Astrocyte (in vitro differentiated cells and primary cell): ENCODE measurements around the gene IL31. TPM values are rescaled to one million over a fixed set of nuclear protein-coding genes. Genes with fewer than 3 reads are reported as not detected.
"Not testable (repeated sequence)": the region's sequence is repeated elsewhere in the genome, so short reads cannot be mapped to it uniquely, and the experiment has no call there.

Source experiments
- DNase-seq: peaks from one replicate; pipeline ENCODE4 v3.0.0-alpha.2; 2010; ENCODE audit warnings: low read depth
- FAIRE-seq: peaks from 2 replicates; lab custom pipeline; 2011; peaks lifted over from hg19 to GRCh38; lab: Jason Lieb, UNC
- H2AFZ ChIP-seq: 2 replicates; pipeline ENCODE4 v1.6.0; 2012; ENCODE audit warnings: low read depth, low read length, inconsistent platforms
- H3K27ac ChIP-seq: 2 replicates; pipeline ENCODE4 v1.5.1; 2011; ENCODE audit warnings: low read depth, low read length, inconsistent platforms
- H3K27me3 ChIP-seq: 2 replicates; pipeline ENCODE4 v1.6.0; 2011; ENCODE audit warnings: low read length, inconsistent platforms; ENCODE audit not compliant: insufficient read depth
- H3K36me3 ChIP-seq: 2 replicates; pipeline ENCODE4 v1.5.1; 2011; ENCODE audit warnings: low read length, inconsistent platforms; ENCODE audit not compliant: insufficient read depth
- H3K4me1 ChIP-seq: 2 replicates; pipeline ENCODE4 v1.5.1; 2011; ENCODE audit warnings: low read length, inconsistent platforms; ENCODE audit not compliant: insufficient read depth
- H3K4me2 ChIP-seq: 2 replicates; pipeline ENCODE4 v1.6.0; 2012; ENCODE audit warnings: low read length, inconsistent platforms
- H3K4me3 ChIP-seq: 2 replicates; pipeline ENCODE4 v1.5.1; 2011; ENCODE audit warnings: low read depth, mild to moderate bottlenecking, low read length, inconsistent platforms; ENCODE audit not compliant: insufficient read depth
- H3K79me2 ChIP-seq: 2 replicates; pipeline ENCODE4 v1.6.0; 2012; ENCODE audit warnings: mild to moderate bottlenecking, low read length, inconsistent platforms; ENCODE audit not compliant: insufficient read depth
- H3K9ac ChIP-seq: 2 replicates; pipeline ENCODE4 v1.6.0; 2012; ENCODE audit warnings: mild to moderate bottlenecking, low read length, inconsistent platforms
- H3K9me3 ChIP-seq: 2 replicates; pipeline ENCODE4 v1.5.1; 2012; ENCODE audit warnings: low read depth, mild to moderate bottlenecking, low read length, inconsistent platforms; ENCODE audit not compliant: insufficient read depth
- H4K20me1 ChIP-seq: 2 replicates; pipeline ENCODE4 v1.6.0; 2012; ENCODE audit warnings: low read length, inconsistent platforms; ENCODE audit not compliant: insufficient read depth
- H3K27ac Mint-ChIP-seq: one replicate; pipeline ENCODE4 v1.8.0; 2021; ENCODE audit warnings: mild to moderate bottlenecking, mixed read lengths; ENCODE audit not compliant: unreplicated experiment
- H3K27me3 Mint-ChIP-seq: one replicate; pipeline ENCODE4 v1.8.0; 2021; ENCODE audit warnings: low read depth, mixed read lengths; ENCODE audit not compliant: unreplicated experiment
- H3K36me3 Mint-ChIP-seq: one replicate; pipeline ENCODE4 v1.8.0; 2021; ENCODE audit warnings: low read depth, mixed read lengths; ENCODE audit not compliant: unreplicated experiment
- H3K4me1 Mint-ChIP-seq: one replicate; pipeline ENCODE4 v1.8.0; 2021; ENCODE audit warnings: low read depth, mixed read lengths; ENCODE audit not compliant: unreplicated experiment
- H3K4me3 Mint-ChIP-seq: one replicate; pipeline ENCODE4 v1.8.0; 2021; ENCODE audit warnings: mild to moderate bottlenecking, moderate library complexity, mixed read lengths; ENCODE audit not compliant: unreplicated experiment
- H3K9me3 Mint-ChIP-seq: one replicate; pipeline ENCODE4 v1.8.0; 2021; ENCODE audit warnings: mild to moderate bottlenecking, mixed read lengths; ENCODE audit not compliant: unreplicated experiment
- CTCF ChIP-seq: IDR thresholded peaks from 2 replicates; pipeline ENCODE4 v1.5.1; 2011; ENCODE audit warnings: low read depth, mild to moderate bottlenecking, inconsistent platforms, low read length, moderate library complexity; ENCODE audit not compliant: insufficient read depth
- EZH2 ChIP-seq: IDR thresholded peaks from 2 replicates; pipeline ENCODE4 v1.6.1; 2012; ENCODE audit warnings: mild to moderate bottlenecking, low read length, inconsistent platforms; ENCODE audit not compliant: insufficient read depth
- total RNA-seq: library from RNA; stranded (reverse); gene quantifications from 2 replicates; pipeline ENCODE4 v1.2.1, GENCODE V29; 2021

Gene IL31
- total RNA-seq, 1 donor from 2014 or later = not detected

GRCh38 chr12:122184517-122184916 is 10.5 kb upstream of the IL31 start:
- Histone ChIP-seq H2AFZ (no peak overlapping the region), H3K36me3 (no peaks in the 10 kb centered on the region), H3K27me3 (no peaks in the 10 kb centered on the region), H3K9ac (no peak overlapping the region), H3K4me3 (no peak overlapping the region), H4K20me1 (no peaks in the 10 kb centered on the region), H3K4me2 (no peak overlapping the region), H3K9me3 (no peaks in the 10 kb centered on the region), H3K4me1 (peaks cover 7% of the 10 kb centered on the region), H3K79me2 (no peaks in the 10 kb centered on the region), H3K27ac (no peak overlapping the region)
- Mint-ChIP-seq H3K4me3 (peak overlapping the region; percentile 40), H3K36me3 (no peaks in the 10 kb centered on the region), H3K27me3 (peaks cover 17% of the 10 kb centered on the region), H3K4me1 (peaks cover 7% of the 10 kb centered on the region), H3K27ac (no peak overlapping the region), H3K9me3 (no peaks in the 10 kb centered on the region)
- no peak for FAIRE-seq
- TF ChIP-seq CTCF (no peak), EZH2 (no peak)
- no peak for DNase-seq

- peaks cover 7% of the 10 kb centered on the region for H3K4me1 ChIP-seq
- Mint-ChIP-seq H3K4me1 (peaks cover 7% of the 10 kb centered on the region), H3K9me3 (no peaks in the 10 kb centered on the region), H3K27ac (peak overlapping the region; percentile 26), H3K4me3 (peak overlapping the region; percentile 45), H3K27me3 (peaks cover 17% of the 10 kb centered on the region), H3K36me3 (peaks cover 2% of the 10 kb centered on the region)
- no peaks in the 10 kb centered on the region for H3K9me3 ChIP-seq
- TF ChIP-seq EZH2 (no peak), CTCF (no peak)
- H3K79me2 ChIP-seq = no peaks in the 10 kb centered on the region
- H3K27ac ChIP-seq = no peak overlapping the region
- H3K4me3 ChIP-seq = no peak overlapping the region
- FAIRE-seq = no peak
- peak overlapping the region; percentile 43 for H3K9ac ChIP-seq
- H2AFZ ChIP-seq = peak overlapping the region; percentile 81
- H3K4me2 ChIP-seq = peak overlapping the region; percentile 89
- no peaks in the 10 kb centered on the region for H3K36me3 ChIP-seq
- no peak for DNase-seq
- no peaks in the 10 kb centered on the region for H4K20me1 ChIP-seq
- no peaks in the 10 kb centered on the region for H3K27me3 ChIP-seq
Measured at GRCh38 chr12:122183588-122183940, 9.5 kb upstream of the IL31 start.

GRCh38 chr12:122182887-122183587 is 9.0 kb upstream of the IL31 start, which contains the start of gene LRRC43:
LRRC43 (plus strand) TSS chr12:122183123; CDS start chr12:122183145, 22 bp downstream.
- Histone ChIP-seq H3K27ac (no peak within 1 kb of the TSS), H2AFZ (peak within 1 kb of the TSS; percentile 81), H3K4me3 (peak within 1 kb of the TSS; percentile 52), H3K4me2 (peak within 1 kb of the TSS; percentile 89), H3K9me3 (no peaks in the 10 kb centered on the region), H3K79me2 (no peaks in the 10 kb centered on the region), H4K20me1 (no peaks in the 10 kb centered on the region), H3K36me3 (no peaks in the 10 kb centered on the region), H3K27me3 (no peaks in the 10 kb centered on the region), H3K4me1 (peaks cover 7% of the 10 kb centered on the region), H3K9ac (peak within 1 kb of the TSS; percentile 43)
- peaks cover 17% of the 10 kb centered on the region for H3K27me3 Mint-ChIP-seq
- H3K27ac Mint-ChIP-seq = peak within 1 kb of the TSS; percentile 34
- no peak for TF ChIP-seq CTCF
- TF ChIP-seq EZH2 = no peak
- peaks cover 7% of the 10 kb centered on the region for H3K4me1 Mint-ChIP-seq
- peaks cover 2% of the 10 kb centered on the region for H3K36me3 Mint-ChIP-seq
- no peaks in the 10 kb centered on the region for H3K9me3 Mint-ChIP-seq
- peak; percentile 16 for DNase-seq
- H3K4me3 Mint-ChIP-seq = peak within 1 kb of the TSS; percentile 80
- no peak for FAIRE-seq

- H3K4me1 Mint-ChIP-seq, H3K4me3 ChIP-seq, H3K4me1 ChIP-seq, H3K36me3 Mint-ChIP-seq, H3K9me3 Mint-ChIP-seq, H3K4me2 ChIP-seq, H3K27ac Mint-ChIP-seq, H4K20me1 ChIP-seq, H3K4me3 Mint-ChIP-seq, H3K9ac ChIP-seq, H2AFZ ChIP-seq, H3K9me3 ChIP-seq, H3K36me3 ChIP-seq, H3K27ac ChIP-seq, H3K27me3 ChIP-seq, FAIRE-seq, H3K79me2 ChIP-seq, DNase-seq: not testable (repeated sequence)
- peaks cover 21% of the 10 kb centered on the region for H3K27me3 Mint-ChIP-seq
Measured at GRCh38 chr12:122176473-122176872, 2.5 kb upstream of the IL31 start.
